Endothelial cell of umbilical vein (primary cell): Measurements from ENCODE around the gene MYO16. TPM values are rescaled to one million over a fixed set of nuclear protein-coding genes. Genes with fewer than 3 reads are reported as not detected.

Experiments
- BruUV-seq: library from RNA; stranded (reverse); fragments of 400-500 nt; replicated peaks from 2 replicates; lab custom pipeline; 2021; lab: Mats Ljungman, UMichigan
- CTCF ChIA-PET: fragments of 300-600, 350-600 bp; sonication (Branson Sonifier 250); formaldehyde crosslinking; loops from one replicate; lab custom pipeline; 2021; ENCODE audit warnings: antibody characterized with exemption, inconsistent platforms; lab: Charles Lee
- POLR2A ChIA-PET: fragments of 300-600, 350-600 bp; sonication (Branson Sonifier 250); formaldehyde crosslinking; loops from one replicate; lab custom pipeline; 2021; ENCODE audit warnings: antibody characterized with exemption, inconsistent platforms; lab: Charles Lee
- DNase-seq: peaks from one replicate; pipeline ENCODE4 v3.0.0-alpha.2; 2011; ENCODE audit warnings: low read depth, low spot score
- FAIRE-seq: peaks from 2 replicates; lab custom pipeline; 2011; peaks lifted over from hg19 to GRCh38; lab: Jason Lieb, UNC
- H2AFZ ChIP-seq: 2 replicates; pipeline ENCODE4 v1.6.0; 2012; ENCODE audit warnings: low read depth, low read length, control low read depth, inconsistent platforms
- H3K27ac ChIP-seq: 2 replicates; pipeline ENCODE4 v1.5.1; 2011; ENCODE audit warnings: low read depth, mild to moderate bottlenecking, control low read depth, low read length, moderate library complexity; ENCODE audit not compliant: insufficient read depth
- H3K27me3 ChIP-seq, 2 experiments: 2 replicates each; pipeline versions ENCODE4 v1.6.0 to v1.6.1; 2011; ENCODE audit warnings: low read length in 2 of 2, mixed read lengths in 1 of 2; ENCODE audit not compliant: control insufficient read depth in 2 of 2, insufficient read depth in 2 of 2
- H3K36me3 ChIP-seq, 2 experiments: 2 replicates in 1 of 2; 3 replicates in 1 of 2; pipeline ENCODE4 v1.5.1; 2011; ENCODE audit warnings: low read length in 2 of 2, mild to moderate bottlenecking in 1 of 2, moderate library complexity in 1 of 2; ENCODE audit not compliant: control insufficient read depth in 2 of 2, insufficient read depth in 2 of 2; ENCODE audit errors: extremely low read depth in 1 of 2
- H3K4me1 ChIP-seq: 3 replicates; pipeline ENCODE4 v1.5.1; 2011; ENCODE audit warnings: mild to moderate bottlenecking, low read length; ENCODE audit not compliant: control insufficient read depth, insufficient read depth; ENCODE audit errors: extremely low read depth
- H3K4me2 ChIP-seq: 2 replicates; pipeline ENCODE4 v1.6.1; 2011; ENCODE audit warnings: low read length, control low read depth, mixed read lengths; ENCODE audit not compliant: insufficient read depth
- H3K4me3 ChIP-seq, 3 experiments: fragments of 200-600 bp in 1 of 3; sonication (generic), shearing (Covaris generic) in 1 of 3; replicated peaks in 1 of 3; 2 replicates each; pipeline ENCODE4 v1.5.1; 2011 to 2016; ENCODE audit warnings: control low read depth in 3 of 3, low read length in 3 of 3, mild to moderate bottlenecking in 2 of 3, inconsistent platforms in 1 of 3, low read depth in 1 of 3, moderate library complexity in 1 of 3; ENCODE audit not compliant: insufficient read depth in 1 of 3
- H3K79me2 ChIP-seq: 2 replicates; pipeline ENCODE4 v1.6.0; 2012; ENCODE audit warnings: low read length, inconsistent platforms; ENCODE audit not compliant: control insufficient read depth, insufficient read depth
- H3K9ac ChIP-seq: replicated peaks from 2 replicates; pipeline ENCODE3; 2011; ENCODE audit warnings: low read length, control low read depth; ENCODE audit not compliant: insufficient read depth; ENCODE audit errors: extremely low read depth
- H3K9me1 ChIP-seq: replicated peaks from 3 replicates; pipeline ENCODE4 v1.6.0; 2011; ENCODE audit warnings: mild to moderate bottlenecking, low read length; ENCODE audit not compliant: control insufficient read depth, insufficient read depth; ENCODE audit errors: extremely low read depth
- H3K9me3 ChIP-seq: replicated peaks from 2 replicates; pipeline ENCODE4 v1.5.1; 2012; ENCODE audit warnings: low read length, inconsistent platforms; ENCODE audit not compliant: control insufficient read depth, insufficient read depth
- H4K20me1 ChIP-seq: replicated peaks from 2 replicates; pipeline ENCODE3; 2011; ENCODE audit warnings: mild to moderate bottlenecking, low read length; ENCODE audit not compliant: control insufficient read depth, insufficient read depth; ENCODE audit errors: extremely low read depth
- EZH2 ChIP-seq: IDR thresholded peaks from 2 replicates; pipeline ENCODE4 v1.6.1; 2012; ENCODE audit warnings: borderline replicate concordance, low read depth, mild to moderate bottlenecking, moderate library complexity, low read length, inconsistent platforms; ENCODE audit not compliant: severe bottlenecking
- FOS ChIP-seq: IDR thresholded peaks from 2 replicates; pipeline ENCODE4 v1.6.1; 2011; ENCODE audit warnings: mild to moderate bottlenecking, low read length, moderate library complexity, borderline replicate concordance; ENCODE audit not compliant: insufficient read depth
- GATA2 ChIP-seq: IDR thresholded peaks from 2 replicates; pipeline ENCODE4 v1.7.0; 2011; ENCODE audit warnings: low read depth, mild to moderate bottlenecking, moderate library complexity, mixed read lengths, low read length; ENCODE audit not compliant: insufficient read length, insufficient read depth
- JUN ChIP-seq: IDR thresholded peaks from 2 replicates; pipeline ENCODE4 v1.6.1; 2011; ENCODE audit warnings: borderline replicate concordance, low read depth; ENCODE audit not compliant: insufficient read length, insufficient read depth
- MYC ChIP-seq: IDR thresholded peaks from one replicate; pipeline ENCODE4 v1.6.1; 2011; ENCODE audit warnings: mild to moderate bottlenecking, low read depth, low read length
- POLR2AphosphoS5 ChIP-seq: IDR thresholded peaks from 2 replicates; pipeline ENCODE4 v1.6.1; 2012; ENCODE audit warnings: low read depth, mild to moderate bottlenecking, control low read depth, low read length, moderate library complexity; ENCODE audit not compliant: insufficient read depth
- dilution Hi-C: fragments of 300-500 bp; cut with MboI; formaldehyde crosslinking; loops from one replicate; pipeline ENCODE4 v1.15.0; 2019; ENCODE audit warnings: low sequenced_read_pairs; ENCODE audit not compliant: extremely low pct_ligation_motif_present
- intact Hi-C: fragments of 100-400 bp; cut with micrococcal nuclease; formaldehyde crosslinking; loops from one replicate; pipeline ENCODE4 v1.10.0; 2022
- polyA plus RNA-seq, 4 experiments: library from polyadenylated mRNA; depleted of rRNA in 3 of 4; stranded (reverse) in 3 of 4; unstranded in 1 of 4; fragments of >200 nt; gene quantifications; 2 replicates each; pipeline versions ENCODE4 v1.2.1 to v1.2.3, GENCODE V29; 2011 to 2012; ENCODE audit warnings: missing spikeins in 1 of 4
- total RNA-seq: library from RNA; stranded (reverse); gene quantifications from 2 replicates; pipeline ENCODE4 v1.2.3, GENCODE V29; 2021
- TF ChIP-seq, protein P1 (sequence below): IDR thresholded peaks from 2 replicates; pipeline ENCODE4 v1.6.1; 2011; ENCODE audit not compliant: insufficient read depth, insufficient read length
- TF ChIP-seq, protein P2 (sequence below), 2 donors: IDR thresholded peaks; 1 replicate in 1 of 2; 2 replicates in 1 of 2; pipeline ENCODE4 v1.5.1; 2011; ENCODE audit warnings: low read length in 2 of 2, mild to moderate bottlenecking in 2 of 2, moderate library complexity in 2 of 2, control low read depth in 1 of 2, inconsistent platforms in 1 of 2, low read depth in 1 of 2; ENCODE audit not compliant: insufficient read depth in 1 of 2; ENCODE audit errors: extremely low read depth in 1 of 2

MYO16 gene
- total and polyA plus RNA-seq, 2 donors (not counting 3 experiments of a cell fraction or from before 2014, with no cell fraction given), result 0.03 to 0.04 TPM

DNA sequence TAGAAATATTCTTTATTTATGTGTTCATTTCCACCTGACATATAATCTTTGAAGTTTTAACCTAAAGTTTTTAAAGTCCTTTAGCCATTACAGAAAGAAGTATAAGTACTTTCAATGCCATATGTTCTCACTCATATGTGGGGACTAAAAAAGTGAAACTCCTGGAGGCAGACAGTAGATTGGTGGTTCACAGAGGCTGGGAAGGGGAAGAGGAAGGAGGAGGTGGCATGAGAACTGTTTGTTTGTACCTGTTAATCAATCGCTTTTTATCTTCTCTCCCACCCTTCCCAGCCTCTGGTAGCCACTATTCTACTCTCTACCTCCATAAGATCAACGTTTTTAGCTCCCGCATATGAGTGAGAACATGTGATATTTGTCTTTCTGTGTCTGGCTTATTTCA, 131.1 kb downstream of the MYO16 start:
- POLR2A ChIA-PET, result no interaction called here
- no peaks in the 10 kb centered on the region for H3K36me3 ChIP-seq
- DNase-seq, result no peak
- no peaks in the 10 kb centered on the region for H3K4me1 ChIP-seq
- dilution Hi-C loops, result no loop called here
- CTCF ChIA-PET, result no interaction called here
- H3K79me2 ChIP-seq, result no peaks in the 10 kb centered on the region
- no peak for FAIRE-seq
- H3K9me3 ChIP-seq, result no peaks in the 10 kb centered on the region
- no peak overlapping the region for H2AFZ ChIP-seq
- H4K20me1 ChIP-seq, result no peaks in the 10 kb centered on the region
- H3K9me1 ChIP-seq, result no peaks in the 10 kb centered on the region
- BruUV-seq, result no TSS peak
- no peak overlapping the region for H3K27ac ChIP-seq
- intact Hi-C loops, result no loop called here
- H3K27me3 ChIP-seq, result no peaks in the 10 kb centered on the region
- no peak overlapping the region for H3K9ac ChIP-seq
- no peak overlapping the region for H3K4me3 ChIP-seq
- TF ChIP-seq, protein P1, sequence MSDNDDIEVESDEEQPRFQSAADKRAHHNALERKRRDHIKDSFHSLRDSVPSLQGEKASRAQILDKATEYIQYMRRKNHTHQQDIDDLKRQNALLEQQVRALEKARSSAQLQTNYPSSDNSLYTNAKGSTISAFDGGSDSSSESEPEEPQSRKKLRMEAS, result no peak
- TF ChIP-seq JUN (no peak), MYC (no peak), POLR2AphosphoS5 (no peak), GATA2 (no peak), EZH2 (no peak), FOS (no peak)
- TF ChIP-seq, protein P2, sequence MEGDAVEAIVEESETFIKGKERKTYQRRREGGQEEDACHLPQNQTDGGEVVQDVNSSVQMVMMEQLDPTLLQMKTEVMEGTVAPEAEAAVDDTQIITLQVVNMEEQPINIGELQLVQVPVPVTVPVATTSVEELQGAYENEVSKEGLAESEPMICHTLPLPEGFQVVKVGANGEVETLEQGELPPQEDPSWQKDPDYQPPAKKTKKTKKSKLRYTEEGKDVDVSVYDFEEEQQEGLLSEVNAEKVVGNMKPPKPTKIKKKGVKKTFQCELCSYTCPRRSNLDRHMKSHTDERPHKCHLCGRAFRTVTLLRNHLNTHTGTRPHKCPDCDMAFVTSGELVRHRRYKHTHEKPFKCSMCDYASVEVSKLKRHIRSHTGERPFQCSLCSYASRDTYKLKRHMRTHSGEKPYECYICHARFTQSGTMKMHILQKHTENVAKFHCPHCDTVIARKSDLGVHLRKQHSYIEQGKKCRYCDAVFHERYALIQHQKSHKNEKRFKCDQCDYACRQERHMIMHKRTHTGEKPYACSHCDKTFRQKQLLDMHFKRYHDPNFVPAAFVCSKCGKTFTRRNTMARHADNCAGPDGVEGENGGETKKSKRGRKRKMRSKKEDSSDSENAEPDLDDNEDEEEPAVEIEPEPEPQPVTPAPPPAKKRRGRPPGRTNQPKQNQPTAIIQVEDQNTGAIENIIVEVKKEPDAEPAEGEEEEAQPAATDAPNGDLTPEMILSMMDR (IDR thresholded peaks at IDR 0.05; ENCODE audit: extremely low read depth in 1 of 2, insufficient read depth in 1 of 2, low read depth in 1 of 2, low read length in 2 of 2), result no peak
- H3K4me2 ChIP-seq, result no peak overlapping the region
